HG03354 (cell line): ENCODE results near the gene XYLT1.
A peak's percentile ranks its signal among the peaks of the same experiment; 100 is the strongest.

Experiments used
- ATAC-seq: cut with Tn5 transposase; IDR thresholded peaks from one replicate; pipeline ENCODE4 v1.9.1; 2021; ENCODE audit warnings: mild to moderate bottlenecking; ENCODE audit not compliant: unreplicated experiment, poor library complexity, severe bottlenecking

Gene XYLT1

GRCh38 chr16:17461951-17462729 lies 8.6 kb downstream of the XYLT1 start:
- peak; percentile 47 for ATAC-seq

- no peak for ATAC-seq
Measured at GRCh38 chr16:17460890-17461289, 9.9 kb downstream of the XYLT1 start.

GRCh38 chr16:17459903-17460521 lies 10.7 kb downstream of the XYLT1 start:
- peak; percentile 43 for ATAC-seq

- ATAC-seq = no peak
Measured at GRCh38 chr16:17457997-17458396, 12.8 kb downstream of the XYLT1 start.

- no peak for ATAC-seq
Measured at GRCh38 chr16:17457513-17457912, 13.2 kb downstream of the XYLT1 start.

GRCh38 chr16:17454162-17454730 lies 16.5 kb downstream of the XYLT1 start:
- no peak for ATAC-seq

- ATAC-seq = no peak
Measured at GRCh38 chr16:17453364-17454038, 17.3 kb downstream of the XYLT1 start.

GRCh38 chr16:17452922-17453321 lies 17.8 kb downstream of the XYLT1 start:
- ATAC-seq = no peak

- no peak for ATAC-seq
Measured at GRCh38 chr16:17451843-17452242, 18.9 kb downstream of the XYLT1 start.

GRCh38 chr16:17450291-17450690 lies 20.5 kb downstream of the XYLT1 start:
- ATAC-seq = no peak

- no peak for ATAC-seq
Measured at GRCh38 chr16:17448640-17449638, 21.8 kb downstream of the XYLT1 start.

- no peak for ATAC-seq
Measured at GRCh38 chr16:17447101-17447569, 23.6 kb downstream of the XYLT1 start.

- ATAC-seq = no peak
Measured at GRCh38 chr16:17446661-17447060, 24.1 kb downstream of the XYLT1 start.

GRCh38 chr16:17445421-17445820 lies 25.3 kb downstream of the XYLT1 start:
- ATAC-seq = no peak

- no peak for ATAC-seq
Measured at GRCh38 chr16:17444658-17445057, 26.1 kb downstream of the XYLT1 start.

- ATAC-seq = no peak
Measured at GRCh38 chr16:17440131-17440530, 30.6 kb downstream of the XYLT1 start.

- ATAC-seq = no peak
Measured at GRCh38 chr16:17439580-17439979, 31.2 kb downstream of the XYLT1 start.

- ATAC-seq = no peak
Measured at GRCh38 chr16:17437981-17438380, 32.8 kb downstream of the XYLT1 start.

- ATAC-seq = no peak
Measured at GRCh38 chr16:17437127-17437720, 33.5 kb downstream of the XYLT1 start.
